Measurements from ENCODE around the gene C10orf67.
"Not testable (repeated sequence)": the region's sequence is repeated elsewhere in the genome, so short reads cannot be mapped to it uniquely, and the experiment has no call there.

The C10orf67 gene

DNA sequence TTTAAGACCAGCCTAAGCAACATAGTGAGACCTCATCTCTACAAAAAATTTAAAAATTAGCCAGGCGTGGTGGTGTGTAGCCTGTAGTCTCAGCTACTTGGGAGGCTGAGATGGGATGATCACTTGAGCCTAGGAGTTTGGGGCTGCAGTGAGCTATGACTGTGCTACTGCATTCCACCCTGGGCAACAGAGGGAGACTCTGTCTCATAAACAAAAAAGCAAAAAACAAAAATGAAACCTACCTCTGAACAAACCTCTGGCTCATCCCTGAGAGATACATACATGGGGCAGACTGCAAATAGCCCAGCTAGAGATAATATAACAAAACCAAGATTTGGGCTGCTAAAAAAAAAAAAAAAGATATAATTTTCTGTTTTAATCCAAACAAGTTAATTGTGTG, 19.5 kb downstream of the C10orf67 start:
- no peak overlapping the region for H3K27ac Mint-ChIP-seq
- H3K27me3 Mint-ChIP-seq = peaks cover 8% of the 10 kb centered on the region
- no peaks in the 10 kb centered on the region for H3K36me3 Mint-ChIP-seq
- peak; percentile 38 for DNase-seq
- CTCF ChIA-PET = interaction anchor here (0.6 to 5.5 kb wide), 9 partner anchors 10 to 377 kb away, joined by 3 to 43 read pairs (median 4); partner anchors contain the start of gene OTUD1
- no peak overlapping the region for H3K4me3 Mint-ChIP-seq
- no peaks in the 10 kb centered on the region for H3K9me3 Mint-ChIP-seq
- peaks cover 2% of the 10 kb centered on the region for H3K4me1 Mint-ChIP-seq

GRCh38 chr10:23324351-23324750, 20.2 kb downstream of the C10orf67 start:
- CTCF ChIA-PET = interaction anchor here (1.0 to 5.5 kb wide), 5 partner anchors 9 to 378 kb away, joined by 3 to 43 read pairs (median 5); partner anchors contain the start of gene OTUD1
- DNase-seq = no peak
- Mint-ChIP-seq H3K36me3 (no peaks in the 10 kb centered on the region), H3K9me3 (no peaks in the 10 kb centered on the region), H3K27me3 (peaks cover 8% of the 10 kb centered on the region), H3K27ac (no peak overlapping the region), H3K4me1 (peaks cover 2% of the 10 kb centered on the region), H3K4me3 (no peak overlapping the region)

DNA sequence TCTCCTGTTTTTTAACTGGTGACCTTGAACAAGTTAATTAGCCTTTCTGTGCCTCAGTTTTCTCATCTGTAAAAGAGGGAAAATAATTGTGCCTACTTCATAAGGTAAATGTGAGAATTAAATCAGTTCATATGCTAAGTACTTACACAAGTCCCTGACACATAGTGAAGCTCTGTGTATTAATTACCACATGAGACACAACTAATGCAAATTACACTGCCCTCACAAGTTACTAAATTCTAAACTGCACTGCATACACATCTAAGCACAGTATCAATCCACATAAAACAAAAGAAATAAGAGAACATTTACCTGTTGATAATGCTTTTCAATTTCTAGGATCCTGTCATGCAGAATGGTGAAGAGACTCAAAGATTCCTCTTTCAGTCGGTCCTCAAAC, 22.5 kb downstream of the C10orf67 start:
- peaks cover 1% of the 10 kb centered on the region for H3K9me3 Mint-ChIP-seq
- DNase-seq = no peak
- H3K27me3 Mint-ChIP-seq = no peaks in the 10 kb centered on the region
- no peak overlapping the region for H3K27ac Mint-ChIP-seq
- no peak overlapping the region for H3K4me3 Mint-ChIP-seq
- peaks cover 2% of the 10 kb centered on the region for H3K4me1 Mint-ChIP-seq
- no peaks in the 10 kb centered on the region for H3K36me3 Mint-ChIP-seq
- CTCF ChIA-PET = interaction anchor here (0.6 to 8.3 kb wide), 2 partner anchors 163 to 205 kb away, joined by 3 to 78 read pairs; no protein-coding TSS in a partner anchor

DNA sequence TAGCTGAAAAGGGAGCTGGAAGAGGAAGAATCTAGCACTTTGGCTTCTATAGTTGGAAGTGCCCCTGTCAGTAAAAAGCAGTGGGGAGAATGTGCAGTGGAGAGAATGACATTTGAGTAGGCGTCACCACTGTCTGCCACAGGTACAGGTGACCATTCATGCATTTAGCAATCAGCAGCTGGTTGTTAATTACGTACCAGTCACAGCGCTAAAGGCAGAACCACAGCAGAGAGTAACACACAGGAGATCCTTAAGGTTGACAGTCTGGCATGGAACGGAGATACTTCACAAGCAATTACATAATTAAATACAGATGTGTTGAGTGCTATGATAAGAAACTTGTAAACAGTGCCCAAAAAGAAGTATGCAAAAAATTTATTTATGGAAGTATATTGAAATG, 24.8 kb downstream of the C10orf67 start:
- H3K27ac Mint-ChIP-seq = no peak overlapping the region
- H3K27me3 Mint-ChIP-seq = no peaks in the 10 kb centered on the region
- H3K4me1 Mint-ChIP-seq = no peaks in the 10 kb centered on the region
- peaks cover 5% of the 10 kb centered on the region for H3K9me3 Mint-ChIP-seq
- CTCF ChIA-PET = interaction anchor here (1.2 to 8.3 kb wide), 2 partner anchors 197 to 208 kb away, joined by 3 to 78 read pairs; no protein-coding TSS in a partner anchor
- H3K36me3 Mint-ChIP-seq = no peaks in the 10 kb centered on the region
- no peak for DNase-seq
- H3K4me3 Mint-ChIP-seq = no peak overlapping the region

- Mint-ChIP-seq H3K36me3 (no peaks in the 10 kb centered on the region), H3K27me3 (no peaks in the 10 kb centered on the region), H3K27ac (no peak overlapping the region), H3K4me1 (no peaks in the 10 kb centered on the region), H3K4me3 (no peak overlapping the region), H3K9me3 (peaks cover 5% of the 10 kb centered on the region)
- CTCF ChIA-PET = interaction anchor here (8.3 kb wide), 1 partner anchor 209 kb away, joined by 78 read pairs; no protein-coding TSS in a partner anchor
- DNase-seq = no peak
Observed at GRCh38 chr10:23318359-23318758, 26.2 kb downstream of the C10orf67 start.

DNA sequence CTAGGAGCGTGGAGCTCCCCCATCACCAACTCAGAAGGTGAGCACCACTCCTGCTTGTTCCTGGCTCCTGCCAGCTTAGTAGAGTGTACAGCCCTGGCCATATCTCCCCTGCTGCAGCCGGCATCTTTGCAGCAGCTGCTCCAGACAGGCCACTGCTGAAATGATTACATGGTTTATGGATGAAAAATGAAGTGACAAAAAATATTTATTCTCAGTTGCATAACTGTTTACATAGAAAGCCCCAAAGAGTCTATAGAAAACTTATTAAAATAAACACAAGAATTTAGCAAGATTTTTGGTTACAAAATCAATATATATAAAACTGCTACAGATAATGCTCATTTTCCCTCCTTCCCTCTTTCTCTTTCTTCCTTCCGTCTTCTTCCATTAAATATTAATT, 27.2 kb downstream of the C10orf67 start:
- H3K27ac Mint-ChIP-seq = no peak overlapping the region
- DNase-seq = no peak
- H3K4me3 Mint-ChIP-seq = no peak overlapping the region
- H3K36me3 Mint-ChIP-seq = no peaks in the 10 kb centered on the region
- H3K4me1 Mint-ChIP-seq = no peaks in the 10 kb centered on the region
- no peaks in the 10 kb centered on the region for H3K27me3 Mint-ChIP-seq
- H3K9me3 Mint-ChIP-seq = peaks cover 5% of the 10 kb centered on the region
- CTCF ChIA-PET = interaction anchor here (0.7 to 8.3 kb wide), 2 partner anchors 210 to 388 kb away, joined by 3 to 78 read pairs; no protein-coding TSS in a partner anchor

- CTCF ChIA-PET = interaction anchor here (0.6 to 8.3 kb wide), 6 partner anchors 200 to 385 kb away, joined by 3 to 78 read pairs (median 5); no protein-coding TSS in a partner anchor
- Mint-ChIP-seq H3K9me3 (peaks cover 5% of the 10 kb centered on the region), H3K27ac (no peak overlapping the region), H3K36me3 (no peaks in the 10 kb centered on the region), H3K4me3 (no peak overlapping the region), H3K27me3 (no peaks in the 10 kb centered on the region), H3K4me1 (no peaks in the 10 kb centered on the region)
- DNase-seq = no peak
Observed at GRCh38 chr10:23316406-23316805, 28.2 kb downstream of the C10orf67 start.

- H3K4me3 Mint-ChIP-seq = no peak overlapping the region
- no peak overlapping the region for H3K27ac Mint-ChIP-seq
- H3K4me1 Mint-ChIP-seq = no peaks in the 10 kb centered on the region
- CTCF ChIA-PET = interaction anchor here (1.0 to 8.3 kb wide), 9 partner anchors 24 to 386 kb away, joined by 3 to 78 read pairs (median 4); no protein-coding TSS in a partner anchor
- peaks cover 2% of the 10 kb centered on the region for H3K27me3 Mint-ChIP-seq
- DNase-seq = no peak
- peaks cover 5% of the 10 kb centered on the region for H3K9me3 Mint-ChIP-seq
- no peaks in the 10 kb centered on the region for H3K36me3 Mint-ChIP-seq
Observed at GRCh38 chr10:23315966-23316365, 28.6 kb downstream of the C10orf67 start.

- no peak overlapping the region for H3K27ac Mint-ChIP-seq
- H3K36me3 Mint-ChIP-seq = no peaks in the 10 kb centered on the region
- H3K27me3 Mint-ChIP-seq = peaks cover 10% of the 10 kb centered on the region
- H3K4me3 Mint-ChIP-seq = no peak overlapping the region
- H3K4me1 Mint-ChIP-seq = no peaks in the 10 kb centered on the region
- CTCF ChIA-PET = interaction anchor here (0.6 to 8.3 kb wide), 29 partner anchors 10 to 408 kb away, joined by 3 to 78 read pairs (median 4); no protein-coding TSS in a partner anchor
- peak; percentile 65 for DNase-seq
- peaks cover 5% of the 10 kb centered on the region for H3K9me3 Mint-ChIP-seq
Observed at GRCh38 chr10:23314835-23315239, 29.8 kb downstream of the C10orf67 start.

- Mint-ChIP-seq H3K4me3 (no peak overlapping the region), H3K36me3 (no peaks in the 10 kb centered on the region), H3K27ac (no peak overlapping the region), H3K27me3 (peaks cover 14% of the 10 kb centered on the region), H3K9me3 (no peaks in the 10 kb centered on the region), H3K4me1 (no peaks in the 10 kb centered on the region)
- CTCF ChIA-PET = no interaction called here
- no peak for DNase-seq
Observed at GRCh38 chr10:23311034-23311433, 33.6 kb downstream of the C10orf67 start.

DNA sequence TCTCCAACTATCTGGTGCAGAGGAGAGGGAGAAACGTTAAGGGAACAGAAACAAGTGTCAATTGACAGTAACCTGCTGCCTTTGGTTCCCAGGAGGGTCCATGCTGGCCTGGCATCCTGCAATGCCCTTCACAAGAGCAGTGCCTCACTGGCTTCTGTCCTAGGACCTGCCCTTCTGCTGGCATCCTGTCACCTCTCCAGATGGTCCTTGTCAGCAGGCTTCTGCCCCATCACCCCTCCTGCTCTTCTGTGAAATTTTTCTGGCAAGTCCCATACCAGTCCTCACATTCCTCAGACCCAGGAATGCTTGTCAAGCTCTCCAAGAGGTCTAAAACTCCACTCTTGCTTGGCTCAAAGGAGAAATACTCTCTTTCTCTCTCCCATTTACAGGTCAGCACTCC, 34.2 kb downstream of the C10orf67 start:
- Mint-ChIP-seq H3K4me1 (no peaks in the 10 kb centered on the region), H3K36me3 (no peaks in the 10 kb centered on the region), H3K4me3 (no peak overlapping the region), H3K27me3 (peaks cover 14% of the 10 kb centered on the region), H3K9me3 (no peaks in the 10 kb centered on the region), H3K27ac (no peak overlapping the region)
- CTCF ChIA-PET = no interaction called here
- DNase-seq = no peak

- CTCF ChIA-PET, H3K9me3 Mint-ChIP-seq, H3K4me3 Mint-ChIP-seq, H3K27ac Mint-ChIP-seq, DNase-seq, H3K4me1 Mint-ChIP-seq, H3K27me3 Mint-ChIP-seq, H3K36me3 Mint-ChIP-seq: not testable (repeated sequence)
Observed at GRCh38 chr10:23299961-23300360, 44.6 kb downstream of the C10orf67 start.

DNA sequence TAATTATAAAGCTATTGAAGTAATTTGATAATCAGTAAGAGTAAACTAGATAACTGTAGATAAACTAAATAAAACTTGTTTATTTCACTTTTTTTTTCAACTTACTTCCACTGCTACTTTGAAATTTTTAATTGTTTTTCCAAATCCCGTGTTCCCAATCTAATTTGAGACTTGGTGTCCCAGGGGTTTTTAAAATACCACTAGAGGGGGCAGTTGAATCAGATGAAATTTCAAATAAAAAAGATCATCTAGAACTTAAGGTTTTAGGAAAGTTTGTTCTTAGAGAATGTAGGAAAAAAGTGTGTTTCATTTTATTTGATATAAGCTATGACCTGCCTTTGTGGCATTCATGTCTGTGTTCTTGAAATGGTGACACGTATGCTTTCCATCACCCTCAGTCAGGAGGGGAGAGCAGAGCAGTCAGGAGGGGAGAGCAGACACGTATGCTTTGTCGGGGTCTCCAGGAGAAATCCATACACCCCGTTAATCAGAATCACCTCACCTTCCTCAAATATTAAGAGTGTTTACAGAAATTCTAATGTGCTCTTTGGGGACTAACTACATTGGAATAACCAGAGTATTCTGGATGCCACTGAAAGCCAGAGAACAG, 49.9 kb downstream of the C10orf67 start:
- no peak overlapping the region for H3K4me3 Mint-ChIP-seq
- H3K36me3 Mint-ChIP-seq = no peaks in the 10 kb centered on the region
- DNase-seq = no peak
- CTCF ChIA-PET = interaction anchor here (0.6 to 4.6 kb wide), 8 partner anchors 17 to 408 kb away, joined by 3 to 49 read pairs (median 4); no protein-coding TSS in a partner anchor
- no peak overlapping the region for H3K27ac Mint-ChIP-seq
- H3K27me3 Mint-ChIP-seq = peaks cover 23% of the 10 kb centered on the region
- H3K9me3 Mint-ChIP-seq = no peaks in the 10 kb centered on the region
- H3K4me1 Mint-ChIP-seq = no peaks in the 10 kb centered on the region

- Mint-ChIP-seq H3K27me3 (peaks cover 23% of the 10 kb centered on the region), H3K4me1 (no peaks in the 10 kb centered on the region), H3K4me3 (no peak overlapping the region), H3K9me3 (no peaks in the 10 kb centered on the region), H3K27ac (no peak overlapping the region), H3K36me3 (no peaks in the 10 kb centered on the region)
- CTCF ChIA-PET = interaction anchor here (0.7 to 4.6 kb wide), 11 partner anchors 14 to 1126 kb away, joined by 3 to 49 read pairs (median 5); no protein-coding TSS in a partner anchor
- DNase-seq = no peak
Observed at GRCh38 chr10:23293973-23294590, 50.5 kb downstream of the C10orf67 start.

Data from activated naive CD4-positive, alpha-beta T cell treated with anti-CD3 and anti-CD28 coated beads, Interleukin-2, amount 10 ng/mL, durations not matched to agents 7 days and 5 days (primary cell).